NB4 (cell line): ENCODE results near the gene ZNF136.

Experiments
- DNase-seq: peaks from one replicate; pipeline ENCODE4 v3.0.0; 2010; ENCODE audit warnings: low read depth
- H3K4me3 ChIP-seq: one replicate; pipeline ENCODE4 v1.5.1; 2011; ENCODE audit warnings: mild to moderate bottlenecking, low read depth, low read length, moderate library complexity
- CTCF ChIP-seq: IDR thresholded peaks from one replicate; pipeline ENCODE4 v1.5.1; 2012; ENCODE audit warnings: low read depth, low read length
- MAX ChIP-seq: IDR thresholded peaks from 2 replicates; pipeline ENCODE4 v1.6.1; 2011; ENCODE audit warnings: low read depth, low read length
- MYC ChIP-seq: IDR thresholded peaks from 2 replicates; pipeline ENCODE4 v1.6.1; 2011; ENCODE audit warnings: low read depth, low read length
- POLR2A ChIP-seq: IDR thresholded peaks from 2 replicates; pipeline ENCODE4 v1.6.1; 2011; ENCODE audit warnings: mild to moderate bottlenecking; ENCODE audit not compliant: insufficient read length; ENCODE audit errors: extremely low read depth

ZNF136 gene

GRCh38 chr19:12137221-12137940 is 25.5 kb upstream of the ZNF136 start:
- no peak overlapping the region for H3K4me3 ChIP-seq
- no peak for TF ChIP-seq MAX
- no peak for TF ChIP-seq POLR2A
- TF ChIP-seq CTCF: peak; percentile 54
- TF ChIP-seq MYC: no peak
- DNase-seq: peak; percentile 61

GRCh38 chr19:12139269-12139668 is 23.6 kb upstream of the ZNF136 start:
- DNase-seq: no peak
- peak overlapping the region; percentile 66 for H3K4me3 ChIP-seq
- TF ChIP-seq MAX (no peak), POLR2A (no peak), CTCF (no peak), MYC (no peak)

- DNase-seq: peak; percentile 95
- TF ChIP-seq POLR2A (peak; percentile 43), MAX (no peak)
- peak within 1 kb of the TSS; percentile 66 for H3K4me3 ChIP-seq
Measured at GRCh38 chr19:12139885-12140544, 22.9 kb upstream of the ZNF136 start, which contains the start of gene ZNF20. ZNF20 (minus strand) TSS chr19:12140350; CDS start chr19:12140182, 168 bp downstream.

GRCh38 chr19:12140545-12141404 is 22.1 kb upstream of the ZNF136 start:
- H3K4me3 ChIP-seq: peak overlapping the region; percentile 66
- DNase-seq: peak; percentile 89

GRCh38 chr19:12141405-12141736 is 21.5 kb upstream of the ZNF136 start:
- TF ChIP-seq CTCF: no peak
- TF ChIP-seq POLR2A: no peak
- no peak overlapping the region for H3K4me3 ChIP-seq
- DNase-seq: no peak

More at GRCh38 chr19:12140545-12141404, 22.1 kb upstream of the ZNF136 start:
- TF ChIP-seq MAX (0 out of 2 replicates have a peak, but pooled peaks have one; percentile 15), POLR2A (peak; percentile 12), CTCF (peak; percentile 68), MYC (no peak)

- no peak for DNase-seq
- H3K4me3 ChIP-seq: no peak overlapping the region
- TF ChIP-seq MAX (no peak), MYC (no peak), POLR2A (no peak), CTCF (no peak)
Measured at GRCh38 chr19:12145348-12145747, 17.5 kb upstream of the ZNF136 start.
